PC-3 (cell line): Measurements from ENCODE around the gene RNF130. TPM values are rescaled to one million over a fixed set of nuclear protein-coding genes. Genes with fewer than 3 reads are reported as not detected.

Experiments
- ATAC-seq: fragments of 200-7000 bp; cut with Tn5 transposase; 2 replicates; pipeline ENCODE4 v1.9.1; 2020; ENCODE audit warnings: mild to moderate bottlenecking, moderate library complexity
- BruUV-seq: library from RNA; stranded (reverse); fragments of 400-500 nt; replicated peaks from 2 replicates; lab custom pipeline; 2021; lab: Mats Ljungman, UMichigan
- CTCF ChIA-PET: fragments of 300-600 bp; sonication (Branson Sonifier 250); formaldehyde crosslinking; loops from one replicate; lab custom pipeline; 2022; ENCODE audit warnings: antibody characterized with exemption; lab: Charles Lee
- POLR2A ChIA-PET: fragments of 300-600 bp; sonication (Branson Sonifier 250); formaldehyde crosslinking; loops from one replicate; lab custom pipeline; 2022; ENCODE audit warnings: antibody characterized with exemption; ENCODE audit not compliant: unreplicated experiment; lab: Charles Lee
- DNase-seq: peaks from one replicate; pipeline ENCODE4 v3.0.0-alpha.2; 2015
- H2AFZ ChIP-seq: fragments of 300-600 bp; sonication (generic); 2 replicates; pipeline ENCODE4 v1.6.0; 2016; ENCODE audit warnings: antibody characterized with exemption, low read length
- H3F3A ChIP-seq: fragments of 300-600 bp; sonication (generic); one replicate; pipeline ENCODE4 v1.6.0; 2017; ENCODE audit warnings: antibody characterized with exemption, low read length, control low read depth, mild to moderate bottlenecking; ENCODE audit not compliant: unreplicated experiment
- H3K27ac ChIP-seq: fragments of 300-600 bp; sonication (generic); 2 replicates; pipeline ENCODE4 v1.5.1; 2016; ENCODE audit warnings: mild to moderate bottlenecking, low read length
- H3K27me3 ChIP-seq: fragments of 300-600 bp; sonication (generic); 2 replicates; pipeline ENCODE4 v1.6.1; 2016; ENCODE audit warnings: low read length, mixed read lengths
- H3K36me3 ChIP-seq: fragments of 300-600 bp; sonication (generic); 2 replicates; pipeline ENCODE4 v1.6.1; 2016; ENCODE audit warnings: low read depth, mixed run types, low read length, mixed read lengths
- H3K4me1 ChIP-seq: fragments of 300-600 bp; sonication (generic); 2 replicates; pipeline ENCODE4 v1.5.1; 2016; ENCODE audit warnings: low read length; ENCODE audit not compliant: insufficient read depth
- H3K4me2 ChIP-seq: fragments of 300-600 bp; sonication (generic); 2 replicates; pipeline ENCODE4 v1.6.0; 2016; ENCODE audit warnings: low read length
- H3K4me3 ChIP-seq: fragments of 300-600 bp; sonication (generic); 2 replicates; pipeline ENCODE4 v1.5.1; 2016; ENCODE audit warnings: mild to moderate bottlenecking, low read length, mixed read lengths
- H3K79me2 ChIP-seq: fragments of 300-600 bp; sonication (generic); 2 replicates; pipeline ENCODE4 v1.6.1; 2017; ENCODE audit warnings: low read length, mixed read lengths
- H3K9ac ChIP-seq: fragments of 300-600 bp; sonication (generic); 2 replicates; pipeline ENCODE4 v1.6.0; 2016; ENCODE audit warnings: mild to moderate bottlenecking, low read length
- H3K9me2 ChIP-seq: fragments of 300-600 bp; sonication (generic); replicated peaks from 2 replicates; pipeline ENCODE4 v1.6.1; 2016; ENCODE audit warnings: mixed run types, low read length, mixed read lengths
- H3K9me3 ChIP-seq: fragments of 300-600 bp; sonication (generic); 2 replicates; pipeline ENCODE4 v1.6.1; 2016; ENCODE audit warnings: low read length, mixed read lengths
- H4K20me1 ChIP-seq: fragments of 300-600 bp; sonication (generic); 2 replicates; pipeline ENCODE4 v1.6.1; 2016; ENCODE audit warnings: low read length, mixed read lengths
- CTCF ChIP-seq: fragments of 300-600 bp; sonication (generic); conservative IDR thresholded peaks from 2 replicates; pipeline ENCODE4 v1.5.1; 2017; ENCODE audit warnings: antibody characterized with exemption, low read depth, mild to moderate bottlenecking, low read length
- EZH2 ChIP-seq: fragments of 300-600 bp; sonication (generic); IDR thresholded peaks from one replicate; pipeline ENCODE4 v1.6.1; 2017; ENCODE audit warnings: antibody characterized with exemption, mild to moderate bottlenecking, low read length; ENCODE audit not compliant: unreplicated experiment
- EZH2phosphoT487 ChIP-seq: fragments of 300-600 bp; sonication (generic); IDR thresholded peaks from 2 replicates; pipeline ENCODE4 v1.6.1; 2018; ENCODE audit warnings: mild to moderate bottlenecking, antibody characterized with exemption, low read length, borderline replicate concordance
- intact Hi-C: fragments of 100-400 bp; cut with micrococcal nuclease; formaldehyde crosslinking; loops from 2 replicates; pipeline ENCODE4 v1.9.0; 2023
- total RNA-seq: library from RNA; depleted of rRNA; stranded (reverse); fragments of >200 nt; gene quantifications from 2 replicates; pipeline ENCODE4 v1.2.3, GENCODE V29; 2014

The RNF130 gene
- total RNA-seq, 1 experiment from 2014 or later: 31.2 TPM

GRCh38 chr5:180115326-180116076 is 43.9 kb upstream of the RNF130 start:
- ChIA-PET POLR2A (no interaction called here), CTCF (no interaction called here)
- H3K27me3 ChIP-seq: no peaks in the 10 kb centered on the region

GRCh38 chr5:180114304-180115003 is 42.9 kb upstream of the RNF130 start:
- H3K9me3 ChIP-seq: no peaks in the 10 kb centered on the region
- no peak overlapping the region for H2AFZ ChIP-seq
- H3K36me3 ChIP-seq: no peaks in the 10 kb centered on the region
- intact Hi-C loops: no loop called here
- no peaks in the 10 kb centered on the region for H3F3A ChIP-seq
- ATAC-seq (no peak), DNase-seq (no peak)
- no peaks in the 10 kb centered on the region for H3K9me2 ChIP-seq
- no peak overlapping the region for H3K4me3 ChIP-seq
- no peak overlapping the region for H3K9ac ChIP-seq
- H3K4me2 ChIP-seq: no peak overlapping the region
- H3K27me3 ChIP-seq: no peaks in the 10 kb centered on the region
- no TSS peak for BruUV-seq
- H3K79me2 ChIP-seq: no peaks in the 10 kb centered on the region
- ChIA-PET CTCF (no interaction called here), POLR2A (no interaction called here)
- no peaks in the 10 kb centered on the region for H4K20me1 ChIP-seq
- TF ChIP-seq EZH2 (no peak), CTCF (no peak), EZH2phosphoT487 (no peak)
- H3K4me1 ChIP-seq: no peaks in the 10 kb centered on the region
- no peak overlapping the region for H3K27ac ChIP-seq

More at GRCh38 chr5:180115326-180116076, 43.9 kb upstream of the RNF130 start:
- H3K36me3 ChIP-seq: no peaks in the 10 kb centered on the region
- H3K9ac ChIP-seq: no peak overlapping the region
- H2AFZ ChIP-seq: no peak overlapping the region
- no peaks in the 10 kb centered on the region for H3F3A ChIP-seq
- no peak overlapping the region for H3K27ac ChIP-seq
- BruUV-seq: no TSS peak
- no peaks in the 10 kb centered on the region for H3K9me3 ChIP-seq
- H3K9me2 ChIP-seq: no peaks in the 10 kb centered on the region
- intact Hi-C loops: no loop called here
- no peaks in the 10 kb centered on the region for H3K4me1 ChIP-seq
- ATAC-seq (no peak), DNase-seq (no peak)
- TF ChIP-seq EZH2phosphoT487 (no peak), EZH2 (no peak), CTCF (no peak)
- H3K4me2 ChIP-seq: no peak overlapping the region
- H3K79me2 ChIP-seq: no peaks in the 10 kb centered on the region
- no peak overlapping the region for H3K4me3 ChIP-seq
- no peaks in the 10 kb centered on the region for H4K20me1 ChIP-seq
